Measurements from ENCODE around the gene ATG9B. TPM values are rescaled to one million over a fixed set of nuclear protein-coding genes. Genes with fewer than 3 reads are reported as not detected.

Gene ATG9B
- total RNA-seq, 1 experiment from 2014 or later, result 0.98 TPM

GRCh38 chr7:151066273-151066974, 42.1 kb upstream of the ATG9B start:
- ChIA-PET POLR2A (no interaction called here), CTCF (no interaction called here)
- TF ChIP-seq SIN3A (IDR thresholded peaks at IDR 0.05; ENCODE audit: borderline replicate concordance, insufficient read depth, low read depth, low read length), result no peak
- no peak for TF ChIP-seq CTCF (IDR thresholded peaks at IDR 0.05)
- TF ChIP-seq REST (IDR thresholded peaks at IDR 0.05; ENCODE audit: insufficient read depth in 1 of 2, low read depth in 2 of 2, low read length in 1 of 2), result no peak
- no peak overlapping the region for H3K4me3 ChIP-seq (ENCODE audit: low read depth in 2 of 2, low read length in 2 of 2)
- no peak for DNase-seq (ENCODE audit: low read depth, low spot score)
- H3K27me3 ChIP-seq (ENCODE audit: control insufficient read depth, insufficient read depth, low read length), result no peaks in the 10 kb centered on the region
- no peak for ATAC-seq
- H3K36me3 ChIP-seq (ENCODE audit: control insufficient read depth, insufficient read depth, low read length), result peaks cover 24% of the 10 kb centered on the region
- in situ Hi-C loops (cut with HindIII; ENCODE audit: low pct_unique_long_range_greater_than_20kb, low sequenced_read_pairs) (no loop called here), intact Hi-C loops (cut with micrococcal nuclease; ENCODE audit: unreplicated experiment) (no loop called here)
- H3K4me1 ChIP-seq (ENCODE audit: control insufficient read depth, insufficient read depth, low read length), result peaks cover 17% of the 10 kb centered on the region
- BruUV-seq (replicated peaks), result no TSS peak
- no peaks in the 10 kb centered on the region for H3K9me3 ChIP-seq (ENCODE audit: control insufficient read depth, insufficient read depth, low read depth, low read length)
- H3K27ac ChIP-seq (ENCODE audit: low read length), result no peak overlapping the region

- Histone ChIP-seq H3K4me3 (ENCODE audit: low read depth in 2 of 2, low read length in 2 of 2) (no peak overlapping the region), H3K4me1 (ENCODE audit: control insufficient read depth, insufficient read depth, low read length) (peaks cover 24% of the 10 kb centered on the region), H3K27me3 (ENCODE audit: control insufficient read depth, insufficient read depth, low read length) (no peaks in the 10 kb centered on the region), H3K27ac (ENCODE audit: low read length) (no peak overlapping the region), H3K9me3 (ENCODE audit: control insufficient read depth, insufficient read depth, low read depth, low read length) (no peaks in the 10 kb centered on the region), H3K36me3 (ENCODE audit: control insufficient read depth, insufficient read depth, low read length) (peaks cover 24% of the 10 kb centered on the region)
- TF ChIP-seq POLR2AphosphoS5 (IDR thresholded peaks at IDR 0.05; ENCODE audit: low read depth, low read length) (no peak), SIN3A (IDR thresholded peaks at IDR 0.05; ENCODE audit: borderline replicate concordance, insufficient read depth, low read depth, low read length) (no peak), REST (IDR thresholded peaks at IDR 0.05; ENCODE audit: insufficient read depth in 1 of 2, low read depth in 2 of 2, low read length in 1 of 2) (no peak), TCF7L2 (IDR thresholded peaks at IDR 0.05; ENCODE audit: low read depth, low read length) (no peak), CTCF (IDR thresholded peaks at IDR 0.05) (no peak)
- no peak for ATAC-seq
- in situ Hi-C loops (cut with HindIII; ENCODE audit: low pct_unique_long_range_greater_than_20kb, low sequenced_read_pairs), result no loop called here
- ChIA-PET CTCF (no interaction called here), POLR2A (no interaction called here)
- DNase-seq (ENCODE audit: low read depth, low spot score), result no peak
- intact Hi-C loops (cut with micrococcal nuclease; ENCODE audit: unreplicated experiment), result no loop called here
- no TSS peak for BruUV-seq (replicated peaks)
Measured at GRCh38 chr7:151065516-151065915, 41.2 kb upstream of the ATG9B start.

All from Panc1 (cell line).